Measurements from ENCODE around the gene MAML2. TPM values are rescaled to one million over a fixed set of nuclear protein-coding genes. Genes with fewer than 3 reads are reported as not detected.

MAML2 gene
- total and polyA plus RNA-seq, 2 of the 8 experiments (the other 6 are each of a cell fraction or from before 2014, with no cell fraction given): 3.8 to 6.6 TPM

DNA sequence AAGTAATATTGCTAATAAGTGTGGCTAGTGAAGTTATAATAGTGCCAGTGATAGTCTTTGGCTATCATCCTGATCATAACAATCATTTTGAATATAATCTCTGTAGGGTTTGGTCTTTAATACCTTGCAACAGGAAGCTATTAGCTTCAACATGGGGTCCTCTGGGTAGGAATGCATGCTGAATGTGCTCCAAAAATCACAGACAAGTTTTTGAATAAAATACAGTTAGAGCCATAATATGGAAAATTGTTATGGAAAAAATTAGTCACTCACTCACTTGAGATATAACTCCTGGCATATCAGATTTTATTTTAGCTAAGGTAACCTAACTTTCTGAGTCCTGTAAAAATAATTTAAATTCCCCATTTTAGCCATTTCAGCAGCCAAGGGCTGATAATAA is 323.7 kb downstream of the MAML2 start (continued):
- TF ChIP-seq, protein P1, sequence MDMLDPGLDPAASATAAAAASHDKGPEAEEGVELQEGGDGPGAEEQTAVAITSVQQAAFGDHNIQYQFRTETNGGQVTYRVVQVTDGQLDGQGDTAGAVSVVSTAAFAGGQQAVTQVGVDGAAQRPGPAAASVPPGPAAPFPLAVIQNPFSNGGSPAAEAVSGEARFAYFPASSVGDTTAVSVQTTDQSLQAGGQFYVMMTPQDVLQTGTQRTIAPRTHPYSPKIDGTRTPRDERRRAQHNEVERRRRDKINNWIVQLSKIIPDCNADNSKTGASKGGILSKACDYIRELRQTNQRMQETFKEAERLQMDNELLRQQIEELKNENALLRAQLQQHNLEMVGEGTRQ (IDR thresholded peaks at IDR 0.05; ENCODE audit: low read length): no peak
